ENCODE data around the gene IQUB. TPM values are rescaled to one million over a fixed set of nuclear protein-coding genes. Genes with fewer than 3 reads are reported as not detected.

IQUB gene
- total and polyA plus RNA-seq, 9 donors, result 0.35 to 11.3 (median 0.93) TPM

DNA sequence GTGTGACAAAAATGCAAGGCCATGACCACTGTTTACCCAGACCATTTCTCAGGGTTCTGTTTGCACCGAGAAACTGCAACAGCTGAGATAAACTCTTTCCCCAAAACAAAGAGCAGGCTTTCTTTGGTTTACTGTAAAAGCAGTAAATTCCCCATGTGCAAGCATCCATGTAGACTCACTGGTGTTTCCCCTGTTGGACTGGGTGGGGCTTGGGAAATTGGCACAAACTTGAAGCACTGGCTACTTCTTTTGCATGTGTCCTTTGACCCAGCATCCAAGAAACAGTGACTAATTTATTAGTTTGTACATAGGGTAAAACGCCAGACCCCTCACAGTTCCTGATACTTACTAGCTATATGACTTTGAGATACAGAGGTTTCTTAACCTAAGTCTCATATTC, 12.3 kb downstream of the IQUB start:
- Histone ChIP-seq H3K36me3 (no peaks in the 10 kb centered on the region), H3K27ac (no peak overlapping the region), H3K27me3 (no peaks in the 10 kb centered on the region), H3K4me1 (ENCODE audit: insufficient read depth) (no peaks in the 10 kb centered on the region), H3K4me3 (no peak overlapping the region), H3K9me3 (no peaks in the 10 kb centered on the region)
- DNase-seq, result no peak
- WGBS, 3 donors, result 51 to 67% (median 53%) methylated on average over 2 of the region's 2 CpGs
- TF ChIP-seq EP300 (IDR thresholded peaks at IDR 0.05), result no peak
- TF ChIP-seq POLR2A (IDR thresholded peaks at IDR 0.05), result no peak
- TF ChIP-seq CTCF (IDR thresholded peaks at IDR 0.05), result no peak
- intact Hi-C loops (cut with DNase I), result no loop called here

- Histone ChIP-seq H3K27me3 (no peaks in the 10 kb centered on the region), H3K36me3 (no peaks in the 10 kb centered on the region), H3K27ac (no peak overlapping the region), H3K4me1 (ENCODE audit: insufficient read depth) (peaks cover 2% of the 10 kb centered on the region), H3K4me3 (no peak overlapping the region), H3K9me3 (no peaks in the 10 kb centered on the region)
- intact Hi-C loops (cut with DNase I), result no loop called here
- DNase-seq, result no peak
- no peak for TF ChIP-seq EP300 (IDR thresholded peaks at IDR 0.05)
- no peak for TF ChIP-seq CTCF (IDR thresholded peaks at IDR 0.05)
- no peak for TF ChIP-seq POLR2A (IDR thresholded peaks at IDR 0.05)
- WGBS, 3 donors, result 65 to 95% (median 80%) methylated on average over 2 of the region's 2 CpGs
Measured at GRCh38 chr7:123505221-123505620, 29.2 kb downstream of the IQUB start.

DNA sequence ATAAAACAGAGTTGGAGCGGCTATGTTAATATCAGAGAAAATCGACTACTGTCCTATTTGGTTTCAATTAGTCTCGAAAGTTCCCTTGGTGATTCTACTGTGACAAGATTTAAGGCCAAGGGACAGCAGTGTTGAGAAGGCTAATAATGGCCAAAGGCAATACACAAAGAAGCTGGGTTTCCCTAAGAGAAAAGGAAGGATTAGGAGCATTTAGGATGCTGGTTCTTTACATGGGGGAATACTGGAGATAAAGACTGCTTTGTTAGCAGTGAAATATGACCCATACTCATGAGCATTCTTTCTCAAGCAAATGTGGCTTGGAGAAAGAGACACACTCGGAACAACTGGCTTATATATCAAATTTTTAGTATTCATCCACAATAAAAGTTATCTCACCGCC, 32.2 kb downstream of the IQUB start:
- Histone ChIP-seq H3K27me3 (no peaks in the 10 kb centered on the region), H3K36me3 (no peaks in the 10 kb centered on the region), H3K9me3 (no peaks in the 10 kb centered on the region), H3K4me1 (ENCODE audit: insufficient read depth) (peaks cover 2% of the 10 kb centered on the region), H3K27ac (no peak overlapping the region), H3K4me3 (no peak overlapping the region)
- TF ChIP-seq POLR2A (IDR thresholded peaks at IDR 0.05) (no peak), CTCF (IDR thresholded peaks at IDR 0.05) (no peak), EP300 (IDR thresholded peaks at IDR 0.05) (no peak)
- WGBS, 3 donors, result 87 to 94% (median 93%) methylated on average over 5 of the region's 5 CpGs
- intact Hi-C loops (cut with DNase I), result no loop called here
- DNase-seq, result no peak

GRCh38 chr7:123500878-123501489, 33.4 kb downstream of the IQUB start:
- Histone ChIP-seq H3K36me3 (no peaks in the 10 kb centered on the region), H3K4me3 (no peak overlapping the region), H3K4me1 (ENCODE audit: insufficient read depth) (peaks cover 2% of the 10 kb centered on the region), H3K9me3 (no peaks in the 10 kb centered on the region), H3K27ac (no peak overlapping the region), H3K27me3 (no peaks in the 10 kb centered on the region)
- TF ChIP-seq CTCF (IDR thresholded peaks at IDR 0.05), result no peak
- TF ChIP-seq POLR2A (IDR thresholded peaks at IDR 0.05), result no peak
- no peak for TF ChIP-seq EP300 (IDR thresholded peaks at IDR 0.05)
- intact Hi-C loops (cut with DNase I), result no loop called here
- 66 to 82% (median 77%) methylated on average over 1 of the region's 1 CpG for WGBS, 3 donors
- no peak for DNase-seq

All from ovary (tissue), 9 donors.